Gastroesophageal sphincter (tissue), 3 donors: ENCODE measurements around the gene CA6.

Source experiments
- POLR2A ChIP-seq, 2 donors: fragments of 450-650 bp; IDR thresholded peaks; one replicate each; pipeline ENCODE4 v1.6.1; 2017; ENCODE audit warnings: antibody characterized with exemption in 2 of 2, mild to moderate bottlenecking in 2 of 2, moderate library complexity in 1 of 2
- POLR2AphosphoS5 ChIP-seq: sonication (generic); formaldehyde crosslinking; IDR thresholded peaks from one replicate; pipeline ENCODE4 v1.6.1; 2017; ENCODE audit warnings: antibody characterized with exemption
- TF ChIP-seq, protein P1 (sequence below), 4 experiments: fragments of 200-600 bp in 2 of 4; fragments of 450-650 bp in 2 of 4; sonication (generic) in 1 of 4; IDR thresholded peaks; one replicate each; pipeline ENCODE4 v1.5.1; 2017 to 2019; ENCODE audit warnings: antibody characterized with exemption in 4 of 4, mild to moderate bottlenecking in 2 of 4, moderate library complexity in 2 of 4

DNA sequence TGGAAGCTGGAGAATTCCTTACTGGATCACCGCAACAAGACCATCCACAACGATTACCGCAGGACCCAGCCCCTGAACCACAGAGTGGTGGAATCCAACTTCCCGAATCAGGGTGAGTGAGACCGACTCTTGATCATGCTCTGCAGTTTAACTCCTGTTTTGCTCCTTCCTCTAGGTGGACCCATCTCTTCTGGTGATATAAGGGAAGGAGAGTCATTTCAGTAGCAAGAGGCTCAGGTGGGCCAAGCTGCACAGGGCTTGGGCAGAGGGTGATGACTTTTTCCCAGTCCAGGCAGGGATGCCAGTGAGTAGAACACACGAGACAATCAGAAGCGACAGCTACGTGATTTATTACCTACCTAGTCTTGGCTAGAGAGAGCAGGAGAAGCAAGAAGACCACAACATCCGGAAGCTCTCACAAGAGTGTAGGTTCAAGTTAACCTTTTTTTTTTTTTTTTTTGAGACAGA lies 25.2 kb downstream of the CA6 start:
- TF ChIP-seq, protein P1, sequence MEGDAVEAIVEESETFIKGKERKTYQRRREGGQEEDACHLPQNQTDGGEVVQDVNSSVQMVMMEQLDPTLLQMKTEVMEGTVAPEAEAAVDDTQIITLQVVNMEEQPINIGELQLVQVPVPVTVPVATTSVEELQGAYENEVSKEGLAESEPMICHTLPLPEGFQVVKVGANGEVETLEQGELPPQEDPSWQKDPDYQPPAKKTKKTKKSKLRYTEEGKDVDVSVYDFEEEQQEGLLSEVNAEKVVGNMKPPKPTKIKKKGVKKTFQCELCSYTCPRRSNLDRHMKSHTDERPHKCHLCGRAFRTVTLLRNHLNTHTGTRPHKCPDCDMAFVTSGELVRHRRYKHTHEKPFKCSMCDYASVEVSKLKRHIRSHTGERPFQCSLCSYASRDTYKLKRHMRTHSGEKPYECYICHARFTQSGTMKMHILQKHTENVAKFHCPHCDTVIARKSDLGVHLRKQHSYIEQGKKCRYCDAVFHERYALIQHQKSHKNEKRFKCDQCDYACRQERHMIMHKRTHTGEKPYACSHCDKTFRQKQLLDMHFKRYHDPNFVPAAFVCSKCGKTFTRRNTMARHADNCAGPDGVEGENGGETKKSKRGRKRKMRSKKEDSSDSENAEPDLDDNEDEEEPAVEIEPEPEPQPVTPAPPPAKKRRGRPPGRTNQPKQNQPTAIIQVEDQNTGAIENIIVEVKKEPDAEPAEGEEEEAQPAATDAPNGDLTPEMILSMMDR (IDR thresholded peaks at IDR 0.05), result no peak
- no peak for TF ChIP-seq POLR2A (IDR thresholded peaks at IDR 0.05)
- TF ChIP-seq POLR2AphosphoS5, result no peak
